Embryonic facial prominence (tissue), 1 donor: Measurements from ENCODE around the gene DLGAP3.

ENCODE experiments used
- DNase-seq: peaks from one replicate; pipeline ENCODE4 v3.0.0-alpha.2; 2016; ENCODE audit errors: extremely low spot score

DLGAP3 gene

GRCh38 chr1:34928699-34929496 lies 552 bp downstream of the DLGAP3 start:
- no peak for DNase-seq

DNA sequence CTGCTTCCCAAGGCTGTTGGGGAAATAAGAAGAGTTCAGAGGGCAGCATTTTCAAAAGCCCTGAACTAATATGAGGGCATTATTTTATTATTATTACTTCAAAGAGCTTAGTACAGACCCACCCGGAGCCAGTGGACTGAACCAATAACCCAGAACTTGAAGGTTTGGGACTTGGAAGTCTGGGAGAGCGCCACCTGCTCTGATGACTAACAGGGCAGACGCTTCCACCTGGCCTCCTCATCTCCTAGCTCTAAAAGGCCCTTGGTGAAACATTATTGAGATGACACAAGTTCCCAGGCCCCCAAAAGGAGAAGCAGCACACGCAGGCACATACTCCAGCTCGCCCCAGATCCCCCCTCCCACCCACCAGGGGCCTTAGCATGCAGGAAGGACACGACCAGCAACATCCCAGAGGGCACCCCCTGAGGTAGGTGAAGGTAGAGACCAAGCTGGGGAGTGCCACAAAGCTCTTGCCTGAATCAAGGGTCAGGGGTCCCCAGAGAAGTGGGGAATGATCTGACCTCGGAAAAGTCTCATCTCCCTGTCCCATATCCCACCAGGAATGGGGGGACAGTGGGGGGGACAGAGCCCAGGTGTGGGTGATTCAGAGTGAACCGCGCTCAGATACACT lies 1.3 kb downstream of the DLGAP3 start:
- DNase-seq, result no peak

DNA sequence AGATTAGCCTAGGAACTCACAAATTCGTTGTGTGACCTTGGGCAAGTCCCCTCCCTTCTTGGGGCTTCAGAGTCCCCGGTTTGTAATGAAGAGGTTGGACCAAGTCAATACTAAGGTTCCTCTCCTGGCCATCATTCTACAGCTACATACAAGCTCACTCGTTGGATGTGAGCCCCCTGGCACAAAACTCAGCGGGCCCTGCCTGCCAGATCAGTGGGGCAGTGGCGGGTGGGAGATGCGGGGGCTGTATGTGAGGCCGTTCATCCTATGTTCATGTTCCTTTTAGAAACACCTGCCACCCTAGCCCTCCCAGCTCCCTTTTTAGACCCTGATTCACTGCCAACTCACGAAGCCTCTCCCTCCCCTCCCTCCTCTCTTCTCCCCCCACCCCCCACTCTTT lies 2.1 kb downstream of the DLGAP3 start:
- no peak for DNase-seq

DNA sequence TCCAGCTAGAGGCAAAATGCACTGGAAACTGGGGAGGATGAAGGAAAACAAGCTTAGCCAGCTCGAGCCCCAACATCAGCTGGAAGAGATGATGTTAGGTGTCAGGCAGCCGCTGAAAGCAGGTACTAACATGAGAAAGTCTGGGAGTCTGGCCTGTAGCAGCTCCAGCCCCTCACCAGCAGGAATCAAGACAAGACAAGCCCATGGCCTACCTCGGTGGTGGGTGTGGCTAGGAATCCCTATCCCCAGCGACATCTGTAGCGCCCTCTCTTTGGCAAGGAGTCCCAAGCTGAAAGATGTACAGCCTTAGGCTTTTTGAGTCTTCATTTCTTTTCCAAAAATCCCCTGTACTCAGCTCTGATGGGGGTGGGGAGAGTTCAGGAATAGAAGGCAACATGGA lies 2.6 kb downstream of the DLGAP3 start:
- DNase-seq, result no peak

GRCh38 chr1:34926156-34926555 lies 3.3 kb downstream of the DLGAP3 start:
- DNase-seq, result no peak

GRCh38 chr1:34925730-34926129 lies 3.7 kb downstream of the DLGAP3 start:
- DNase-seq, result no peak

GRCh38 chr1:34924759-34925555 lies 4.5 kb downstream of the DLGAP3 start:
- DNase-seq, result peak; percentile 27

- no peak for DNase-seq
Observed at GRCh38 chr1:34923490-34923889, 6.0 kb downstream of the DLGAP3 start.

- DNase-seq, result no peak
Observed at GRCh38 chr1:34918977-34919561, 10.4 kb downstream of the DLGAP3 start.

GRCh38 chr1:34918386-34918976 lies 11.0 kb downstream of the DLGAP3 start:
- DNase-seq, result no peak

- DNase-seq, result no peak
Observed at GRCh38 chr1:34917017-34917416, 12.4 kb downstream of the DLGAP3 start.

DNA sequence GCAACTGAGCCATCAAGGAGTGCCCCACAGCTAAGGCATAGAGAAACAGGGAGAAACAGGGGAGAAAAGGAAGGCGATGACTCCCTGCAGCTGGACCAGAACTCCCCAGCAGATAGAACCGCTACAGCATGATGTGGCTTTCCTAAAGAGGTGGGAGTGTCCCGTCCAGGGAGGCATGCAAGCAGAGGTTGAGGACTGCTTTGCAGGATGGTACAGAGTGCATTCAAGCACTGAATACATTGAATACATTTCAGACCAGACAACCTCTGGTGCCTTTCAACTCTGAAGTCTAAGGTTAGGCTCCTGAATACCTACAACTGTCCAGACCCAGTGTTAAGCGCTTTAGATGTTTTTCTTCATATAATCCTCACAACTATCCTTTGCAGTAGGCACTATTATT lies 13.3 kb downstream of the DLGAP3 start:
- no peak for DNase-seq

GRCh38 chr1:34915521-34915920 lies 13.9 kb downstream of the DLGAP3 start:
- DNase-seq, result no peak

GRCh38 chr1:34914958-34915357 lies 14.5 kb downstream of the DLGAP3 start:
- DNase-seq, result no peak

GRCh38 chr1:34911465-34911864 lies 18.0 kb downstream of the DLGAP3 start:
- no peak for DNase-seq

GRCh38 chr1:34910425-34910824 lies 19.0 kb downstream of the DLGAP3 start:
- DNase-seq, result no peak

GRCh38 chr1:34908369-34908768 lies 21.1 kb downstream of the DLGAP3 start:
- no peak for DNase-seq

DNA sequence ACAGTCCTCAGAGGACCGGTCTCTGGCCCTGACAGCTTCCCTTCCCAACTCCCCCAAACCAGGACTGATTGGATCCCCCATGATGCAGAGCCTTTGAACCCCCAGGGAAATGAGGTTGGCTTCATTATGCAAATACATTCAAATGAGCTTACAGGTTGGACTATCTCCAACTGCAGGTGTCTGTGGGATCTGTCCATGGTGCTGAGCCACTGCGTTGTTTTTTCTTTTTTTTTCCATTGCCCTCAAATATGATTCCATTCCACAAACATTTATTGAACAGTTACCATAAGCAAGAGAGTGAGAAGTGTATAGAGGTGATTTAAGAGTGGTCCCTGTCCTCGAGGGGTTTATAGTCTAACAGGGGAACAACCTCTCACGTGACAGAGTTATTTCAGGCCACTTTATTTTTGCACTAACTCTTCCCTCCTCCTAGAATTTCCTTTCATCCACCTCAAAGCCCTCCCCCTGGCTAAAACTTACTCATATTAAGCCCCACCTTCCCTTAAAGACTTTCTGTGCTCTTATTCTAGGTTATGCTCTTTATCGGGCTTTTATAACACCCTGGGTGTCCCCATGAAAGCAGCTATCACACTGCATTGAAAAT lies 21.9 kb downstream of the DLGAP3 start:
- DNase-seq, result no peak

GRCh38 chr1:34906756-34907155 lies 22.7 kb downstream of the DLGAP3 start:
- DNase-seq, result no peak

- DNase-seq, result no peak
Observed at GRCh38 chr1:34906222-34906621, 23.2 kb downstream of the DLGAP3 start.

- no peak for DNase-seq
Observed at GRCh38 chr1:34905098-34905459, 24.4 kb downstream of the DLGAP3 start.
